Activated T-helper 1 cell treated with anti-CD3 and anti-CD28 coated beads, Interleukin-12 subunit alpha, Interleukin-12 subunit beta, Interleukin-2, Interleukin-4 antibody, amounts not matched to agents 30 ng/mL and 10 ng/mL and 1 ng/mL, durations not matched to agents 14 hours and 24 hours and 36 hours (primary cell): ENCODE data around the gene TEX9. TPM values are rescaled to one million over a fixed set of nuclear protein-coding genes. Genes with fewer than 3 reads are reported as not detected.
A peak's percentile ranks its signal among the peaks of the same experiment; 100 is the strongest.
"Not testable (repeated sequence)": the region's sequence is repeated elsewhere in the genome, so short reads cannot be mapped to it uniquely, and the experiment has no call there.

Source experiments
- DNase-seq: peaks from one replicate; pipeline ENCODE4 v3.0.0; 2021; ENCODE audit warnings: low spot score
- H3K27ac Mint-ChIP-seq: one replicate; pipeline ENCODE4 v1.8.0; 2021; ENCODE audit warnings: mild to moderate bottlenecking, mixed read lengths
- H3K27me3 Mint-ChIP-seq: one replicate; pipeline ENCODE4 v1.8.0; 2022; ENCODE audit warnings: mild to moderate bottlenecking, moderate library complexity, mixed read lengths; ENCODE audit not compliant: insufficient read depth
- H3K36me3 Mint-ChIP-seq: one replicate; pipeline ENCODE4 v1.8.0; 2021; ENCODE audit warnings: low read depth, mixed read lengths
- H3K4me1 Mint-ChIP-seq: one replicate; pipeline ENCODE4 v1.8.0; 2021; ENCODE audit warnings: low read depth, mixed read lengths
- H3K4me3 Mint-ChIP-seq: one replicate; pipeline ENCODE4 v1.8.0; 2021; ENCODE audit warnings: mild to moderate bottlenecking, moderate library complexity, mixed read lengths
- H3K9me3 Mint-ChIP-seq: one replicate; pipeline ENCODE4 v1.8.0; 2021; ENCODE audit warnings: mixed read lengths
- intact Hi-C: fragments of 100-400 bp; cut with micrococcal nuclease; formaldehyde crosslinking; loops from one replicate; pipeline ENCODE4 v1.15.1; 2024
- total RNA-seq: library from RNA; stranded (reverse); gene quantifications from 2 replicates; pipeline ENCODE4 v1.2.3, GENCODE V29; 2022

TEX9 gene
- 0.67 and 0.78 TPM in 2 replicates for total RNA-seq

DNA sequence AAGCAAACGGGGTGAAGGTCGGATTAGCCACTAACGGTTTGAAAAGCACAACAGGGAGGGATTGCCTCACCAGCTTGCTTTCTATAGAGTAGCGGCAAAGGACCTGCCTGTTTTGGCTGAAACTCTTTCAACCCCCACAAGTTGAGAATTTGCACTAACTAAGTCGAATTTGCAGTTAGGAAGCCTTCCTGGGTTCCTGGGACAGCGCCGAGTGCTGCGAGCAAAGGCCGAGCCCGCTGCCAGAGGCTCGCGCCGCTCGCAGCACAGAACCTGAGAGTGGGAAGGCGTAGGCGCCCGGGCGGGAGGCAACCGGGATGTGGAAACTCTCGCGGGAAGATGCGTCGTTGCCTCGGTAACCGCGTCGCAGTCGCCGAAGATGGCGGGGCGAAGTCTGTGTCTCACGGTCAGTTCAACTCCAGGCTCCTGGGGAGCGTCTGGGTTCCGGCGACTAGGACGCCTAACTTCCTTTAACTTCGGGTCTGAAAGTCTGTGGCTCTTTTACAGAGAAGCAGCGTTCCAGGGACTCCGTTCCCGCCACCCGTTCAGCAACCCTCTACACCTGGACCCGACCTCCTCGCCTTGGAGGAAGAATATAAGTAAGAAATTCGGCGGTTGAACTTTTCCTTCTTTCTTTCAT lies at the start of gene TEX9:
Gene TEX9, plus strand, starts transcription at position 352 of the 637 bp plus-strand sequence. Its CDS starts 25 bp downstream, at position 377.
- H3K27me3 Mint-ChIP-seq, result peaks cover 37% of the 10 kb centered on the region
- H3K9me3 Mint-ChIP-seq, result no peaks in the 10 kb centered on the region
- H3K4me3 Mint-ChIP-seq, result peak within 1 kb of the TSS; percentile 84
- peak; percentile 68 for DNase-seq
- H3K4me1 Mint-ChIP-seq, result peaks cover 18% of the 10 kb centered on the region
- intact Hi-C loops, result loop anchor here (1.0 to 10.0 kb wide), 3 partner anchors 100 to 370 kb away; partner anchors contain the start of genes MNS1 and NEDD4
- H3K36me3 Mint-ChIP-seq, result no peaks in the 10 kb centered on the region
- no peak within 1 kb of the TSS for H3K27ac Mint-ChIP-seq

DNA sequence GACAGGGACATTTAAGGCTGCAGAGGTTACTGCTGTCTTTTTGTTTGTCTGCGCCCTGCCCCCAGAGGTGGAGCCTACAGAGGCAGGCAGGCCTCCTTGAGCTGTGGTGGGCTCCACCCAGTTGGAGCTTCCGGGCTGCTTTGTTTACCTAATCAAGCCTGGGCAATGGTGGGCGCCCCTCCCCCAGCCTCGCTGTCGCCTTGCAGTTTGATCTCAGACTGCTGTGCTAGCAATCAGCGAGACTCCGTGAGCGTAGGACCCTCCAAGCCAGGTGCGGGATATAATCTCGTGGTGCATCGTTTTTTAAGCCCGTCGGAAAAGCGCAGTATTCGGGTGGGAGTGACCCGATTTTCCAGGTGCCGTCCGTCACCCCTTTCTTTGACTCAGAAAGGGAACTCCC lies 48.7 kb upstream of the TEX9 start:
- intact Hi-C loops, H3K9me3 Mint-ChIP-seq: not testable (repeated sequence)

GRCh38 chr15:56320316-56320715 lies 44.9 kb upstream of the TEX9 start:
- H3K4me1 Mint-ChIP-seq, result no peaks in the 10 kb centered on the region
- H3K9me3 Mint-ChIP-seq, result peaks cover 7% of the 10 kb centered on the region
- no peaks in the 10 kb centered on the region for H3K36me3 Mint-ChIP-seq
- intact Hi-C loops, result no loop called here
- DNase-seq, result no peak
- H3K4me3 Mint-ChIP-seq, result no peak overlapping the region
- no peak overlapping the region for H3K27ac Mint-ChIP-seq
- H3K27me3 Mint-ChIP-seq, result peaks cover 1% of the 10 kb centered on the region

More for the DNA sequence above, 48.7 kb upstream of the TEX9 start:
- not testable (repeated sequence) for H3K27ac Mint-ChIP-seq, DNase-seq, H3K27me3 Mint-ChIP-seq, H3K4me3 Mint-ChIP-seq, H3K4me1 Mint-ChIP-seq, H3K36me3 Mint-ChIP-seq

DNA sequence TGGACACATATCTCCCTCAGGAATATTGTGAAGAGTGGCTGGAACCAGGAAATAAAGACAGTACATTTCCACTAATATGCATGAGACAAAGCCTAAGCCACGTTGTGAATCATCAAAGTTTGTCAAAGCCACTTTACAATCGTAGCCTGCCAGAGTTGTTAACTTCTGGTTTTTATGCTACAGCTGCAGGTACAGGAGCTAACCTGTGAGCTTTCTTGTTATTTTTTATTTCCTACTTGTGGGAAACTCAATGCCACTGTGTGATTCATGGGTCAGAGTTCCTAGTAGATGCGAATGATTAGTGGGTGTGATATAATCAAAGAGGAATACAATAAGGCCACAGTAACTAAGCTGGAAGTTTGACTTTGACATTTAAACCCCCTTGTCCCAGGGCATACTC lies 44.4 kb upstream of the TEX9 start:
- intact Hi-C loops, result no loop called here
- peaks cover 1% of the 10 kb centered on the region for H3K27me3 Mint-ChIP-seq
- peaks cover 11% of the 10 kb centered on the region for H3K9me3 Mint-ChIP-seq
- no peak overlapping the region for H3K27ac Mint-ChIP-seq
- no peaks in the 10 kb centered on the region for H3K4me1 Mint-ChIP-seq
- no peaks in the 10 kb centered on the region for H3K36me3 Mint-ChIP-seq
- DNase-seq, result no peak
- no peak overlapping the region for H3K4me3 Mint-ChIP-seq

DNA sequence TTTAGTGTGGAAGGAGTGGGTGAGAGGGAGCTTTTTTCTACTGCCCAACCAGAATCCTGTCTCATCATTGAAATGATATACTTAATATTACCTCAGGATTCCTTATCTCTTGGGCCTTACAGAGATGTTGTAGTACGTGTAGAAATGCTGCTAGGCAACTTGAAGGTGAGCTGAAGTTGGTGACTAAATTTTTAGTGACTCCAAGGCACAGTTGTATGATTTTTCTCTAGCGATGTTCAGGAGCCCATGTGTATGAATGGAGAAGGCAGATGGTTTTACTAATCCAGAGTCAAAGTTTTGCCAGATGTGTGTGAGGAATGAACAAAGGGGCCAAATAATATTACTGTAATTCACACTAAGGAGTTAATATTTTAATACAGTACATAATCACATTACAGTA lies 42.8 kb upstream of the TEX9 start:
- intact Hi-C loops, result no loop called here
- Mint-ChIP-seq H3K4me1 (no peaks in the 10 kb centered on the region), H3K36me3 (no peaks in the 10 kb centered on the region), H3K4me3 (no peak overlapping the region), H3K27me3 (peaks cover 1% of the 10 kb centered on the region), H3K27ac (no peak overlapping the region), H3K9me3 (peaks cover 6% of the 10 kb centered on the region)
- no peak for DNase-seq

DNA sequence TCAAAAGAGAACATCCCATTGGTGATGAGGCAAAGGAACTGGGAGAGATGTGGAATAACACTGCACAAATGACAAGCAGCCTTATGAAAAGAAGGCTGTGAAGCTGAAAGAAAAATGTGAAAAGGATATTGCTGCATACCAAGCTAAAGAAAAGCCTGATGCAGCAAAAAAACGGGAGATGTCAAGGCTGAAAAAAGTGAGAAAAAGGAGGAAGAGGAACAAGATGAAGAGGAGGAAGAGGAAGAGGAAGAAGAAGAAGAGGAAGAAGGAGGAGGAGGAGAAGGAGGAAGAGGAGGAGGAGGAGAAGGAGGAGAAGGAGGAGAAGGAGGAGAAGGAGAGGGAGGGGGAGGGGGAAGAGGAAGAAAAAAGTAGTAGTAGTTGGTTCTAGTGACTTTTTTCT lies 41.8 kb upstream of the TEX9 start:
- Mint-ChIP-seq H3K36me3 (no peaks in the 10 kb centered on the region), H3K27ac (no peak overlapping the region), H3K27me3 (peaks cover 1% of the 10 kb centered on the region), H3K4me3 (no peak overlapping the region), H3K4me1 (no peaks in the 10 kb centered on the region), H3K9me3 (peaks cover 5% of the 10 kb centered on the region)
- no peak for DNase-seq
- intact Hi-C loops, result no loop called here

DNA sequence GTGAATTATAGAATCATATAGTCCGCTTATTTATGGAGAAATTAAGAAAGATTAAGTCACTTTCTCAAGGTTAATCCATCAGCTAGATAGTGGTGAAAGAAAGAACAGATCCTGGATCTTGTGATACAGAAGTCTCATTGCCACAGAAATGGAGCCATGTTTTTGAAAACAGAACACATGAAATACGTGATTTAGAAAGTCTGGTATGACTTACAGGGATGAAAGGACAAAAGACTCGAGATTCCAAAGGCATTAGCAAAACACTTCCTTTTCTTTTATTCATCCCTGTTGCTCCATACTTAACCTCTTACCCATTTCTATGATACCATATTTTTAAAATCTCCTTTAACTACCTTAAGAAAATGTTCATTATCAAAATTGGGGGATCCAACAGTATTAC lies 40.0 kb upstream of the TEX9 start:
- Mint-ChIP-seq H3K27me3 (peaks cover 1% of the 10 kb centered on the region), H3K36me3 (no peaks in the 10 kb centered on the region), H3K4me1 (no peaks in the 10 kb centered on the region), H3K27ac (no peak overlapping the region), H3K9me3 (peaks cover 5% of the 10 kb centered on the region), H3K4me3 (no peak overlapping the region)
- no peak for DNase-seq
- intact Hi-C loops, result no loop called here

- Mint-ChIP-seq H3K27ac (no peak overlapping the region), H3K9me3 (peaks cover 15% of the 10 kb centered on the region), H3K4me1 (no peaks in the 10 kb centered on the region), H3K4me3 (no peak overlapping the region), H3K27me3 (no peaks in the 10 kb centered on the region), H3K36me3 (no peaks in the 10 kb centered on the region)
- DNase-seq, result no peak
- intact Hi-C loops, result no loop called here
Measured at GRCh38 chr15:56327721-56328502, 37.3 kb upstream of the TEX9 start.

- Mint-ChIP-seq H3K9me3 (no peaks in the 10 kb centered on the region), H3K36me3 (no peaks in the 10 kb centered on the region), H3K27ac (no peak overlapping the region), H3K4me1 (no peaks in the 10 kb centered on the region), H3K27me3 (peaks cover 1% of the 10 kb centered on the region), H3K4me3 (no peak overlapping the region)
- intact Hi-C loops, result no loop called here
- DNase-seq, result no peak
Measured at GRCh38 chr15:56337084-56337725, 28.0 kb upstream of the TEX9 start.

GRCh38 chr15:56339594-56339993 lies 25.6 kb upstream of the TEX9 start:
- Mint-ChIP-seq H3K4me3 (no peak overlapping the region), H3K36me3 (no peaks in the 10 kb centered on the region), H3K27me3 (peaks cover 9% of the 10 kb centered on the region), H3K9me3 (no peaks in the 10 kb centered on the region), H3K27ac (no peak overlapping the region), H3K4me1 (no peaks in the 10 kb centered on the region)
- intact Hi-C loops, result no loop called here
- DNase-seq, result no peak

DNA sequence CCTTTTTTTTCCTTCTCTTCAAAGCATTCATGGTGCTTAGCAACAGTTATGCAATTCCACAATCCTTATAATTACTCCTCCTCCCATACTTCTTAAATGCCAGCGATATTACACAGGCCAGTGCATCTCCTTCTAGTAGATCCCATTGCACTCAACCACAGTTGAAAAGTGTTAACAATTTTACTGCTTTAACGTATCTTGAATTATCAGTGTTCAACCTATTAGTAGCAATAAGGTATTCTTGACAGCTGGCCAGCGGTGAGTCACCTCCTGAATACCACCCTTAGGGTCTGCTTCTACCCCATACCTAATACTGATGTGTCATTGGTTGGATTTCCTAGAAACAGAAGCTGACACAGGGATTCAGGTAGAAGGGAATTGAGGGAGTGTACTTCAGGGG lies 24.0 kb upstream of the TEX9 start:
- intact Hi-C loops, result no loop called here
- Mint-ChIP-seq H3K27me3 (peaks cover 12% of the 10 kb centered on the region), H3K36me3 (no peaks in the 10 kb centered on the region), H3K4me3 (no peak overlapping the region), H3K27ac (no peak overlapping the region), H3K4me1 (no peaks in the 10 kb centered on the region), H3K9me3 (no peaks in the 10 kb centered on the region)
- DNase-seq, result no peak

- no peaks in the 10 kb centered on the region for H3K36me3 Mint-ChIP-seq
- H3K9me3 Mint-ChIP-seq, result no peaks in the 10 kb centered on the region
- DNase-seq, result no peak
- H3K4me3 Mint-ChIP-seq, result no peak overlapping the region
- H3K4me1 Mint-ChIP-seq, result no peaks in the 10 kb centered on the region
- no peak overlapping the region for H3K27ac Mint-ChIP-seq
- H3K27me3 Mint-ChIP-seq, result peaks cover 12% of the 10 kb centered on the region
- intact Hi-C loops, result no loop called here
Measured at GRCh38 chr15:56342653-56343052, 22.6 kb upstream of the TEX9 start.

- Mint-ChIP-seq H3K4me1 (no peaks in the 10 kb centered on the region), H3K36me3 (no peaks in the 10 kb centered on the region), H3K9me3 (no peaks in the 10 kb centered on the region), H3K27ac (no peak overlapping the region), H3K4me3 (no peak overlapping the region), H3K27me3 (peaks cover 14% of the 10 kb centered on the region)
- DNase-seq, result no peak
- intact Hi-C loops, result no loop called here
Measured at GRCh38 chr15:56343879-56344278, 21.3 kb upstream of the TEX9 start.
